Coronary artery (tissue), 2 donors: Measurements from ENCODE around the gene C2CD5.

ENCODE experiments used
- DNase-seq: peaks from one replicate; pipeline ENCODE4 v3.0.0-alpha.2; 2017; ENCODE audit warnings: low spot score
- H3K27ac ChIP-seq, 2 donors: fragments of 200-600 bp; sonication (generic); one replicate each; pipeline ENCODE4 v1.5.1; 2016 to 2019
- H3K4me3 ChIP-seq: fragments of 200-600 bp; sonication (generic); 2 replicates; pipeline ENCODE4 v1.5.1; 2016; ENCODE audit warnings: mild to moderate bottlenecking, moderate library complexity
- TF ChIP-seq, protein P1 (sequence below): fragments of 200-600 bp; sonication (generic); IDR thresholded peaks from one replicate; pipeline ENCODE4 v1.5.1; 2019; ENCODE audit warnings: antibody characterized with exemption

Gene C2CD5

DNA sequence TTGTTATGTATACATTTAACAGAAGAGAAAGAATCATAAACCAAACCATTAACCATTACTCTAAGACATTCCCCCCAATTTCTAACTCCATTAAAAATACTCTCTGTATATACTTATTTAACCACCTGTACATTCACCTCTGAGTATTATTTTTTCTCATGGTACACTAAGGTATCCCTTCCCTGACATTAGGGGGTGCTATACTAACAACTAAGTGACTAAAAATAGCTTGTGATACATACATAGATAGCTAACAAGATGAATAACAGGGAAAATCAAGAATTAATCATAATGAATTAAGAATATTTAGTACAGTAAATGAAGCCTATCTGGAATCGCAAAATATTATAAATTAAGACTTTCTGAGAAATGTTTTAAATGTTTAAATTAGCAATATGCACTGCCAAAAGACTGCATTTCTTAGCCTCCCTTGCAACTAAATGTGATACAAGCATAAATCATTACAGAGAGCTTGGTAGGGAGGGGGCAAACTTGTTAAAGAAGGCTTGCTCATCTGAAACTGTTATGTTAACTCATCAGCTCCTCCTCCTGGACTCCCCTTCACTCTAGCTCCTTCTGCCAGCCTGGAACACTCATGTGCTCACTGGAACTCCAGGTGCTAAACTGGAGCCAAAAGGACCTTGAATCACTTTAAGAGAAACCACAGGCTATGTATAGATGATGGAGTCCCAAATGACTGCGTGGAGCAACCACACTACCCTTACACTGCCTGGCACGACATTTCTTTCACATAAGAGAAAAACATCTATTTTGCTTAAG, 14.9 kb downstream of the C2CD5 start:
- TF ChIP-seq, protein P1, sequence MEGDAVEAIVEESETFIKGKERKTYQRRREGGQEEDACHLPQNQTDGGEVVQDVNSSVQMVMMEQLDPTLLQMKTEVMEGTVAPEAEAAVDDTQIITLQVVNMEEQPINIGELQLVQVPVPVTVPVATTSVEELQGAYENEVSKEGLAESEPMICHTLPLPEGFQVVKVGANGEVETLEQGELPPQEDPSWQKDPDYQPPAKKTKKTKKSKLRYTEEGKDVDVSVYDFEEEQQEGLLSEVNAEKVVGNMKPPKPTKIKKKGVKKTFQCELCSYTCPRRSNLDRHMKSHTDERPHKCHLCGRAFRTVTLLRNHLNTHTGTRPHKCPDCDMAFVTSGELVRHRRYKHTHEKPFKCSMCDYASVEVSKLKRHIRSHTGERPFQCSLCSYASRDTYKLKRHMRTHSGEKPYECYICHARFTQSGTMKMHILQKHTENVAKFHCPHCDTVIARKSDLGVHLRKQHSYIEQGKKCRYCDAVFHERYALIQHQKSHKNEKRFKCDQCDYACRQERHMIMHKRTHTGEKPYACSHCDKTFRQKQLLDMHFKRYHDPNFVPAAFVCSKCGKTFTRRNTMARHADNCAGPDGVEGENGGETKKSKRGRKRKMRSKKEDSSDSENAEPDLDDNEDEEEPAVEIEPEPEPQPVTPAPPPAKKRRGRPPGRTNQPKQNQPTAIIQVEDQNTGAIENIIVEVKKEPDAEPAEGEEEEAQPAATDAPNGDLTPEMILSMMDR, result no peak
- Histone ChIP-seq H3K4me3 (no peak overlapping the region), H3K27ac (no peak overlapping the region)
- DNase-seq, result no peak

DNA sequence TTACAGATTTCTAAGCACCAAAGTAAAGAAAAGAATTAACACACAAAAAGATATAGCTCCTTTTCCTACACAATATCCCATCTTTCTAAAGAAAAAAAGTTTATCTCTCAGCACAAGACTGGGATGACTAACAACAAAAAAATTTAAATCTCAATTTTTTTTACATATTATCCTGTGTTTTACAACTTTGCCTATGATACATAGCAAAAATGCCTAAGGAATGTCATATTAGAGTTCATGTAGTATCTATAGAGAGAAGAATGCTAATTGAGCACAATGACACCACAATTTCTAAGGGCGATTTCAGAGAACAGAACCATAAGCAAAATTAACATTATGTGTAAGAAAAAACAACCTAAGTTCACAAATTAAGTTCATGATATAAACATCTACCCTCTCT, 16.3 kb downstream of the C2CD5 start:
- H3K4me3 ChIP-seq, result no peak overlapping the region

DNA sequence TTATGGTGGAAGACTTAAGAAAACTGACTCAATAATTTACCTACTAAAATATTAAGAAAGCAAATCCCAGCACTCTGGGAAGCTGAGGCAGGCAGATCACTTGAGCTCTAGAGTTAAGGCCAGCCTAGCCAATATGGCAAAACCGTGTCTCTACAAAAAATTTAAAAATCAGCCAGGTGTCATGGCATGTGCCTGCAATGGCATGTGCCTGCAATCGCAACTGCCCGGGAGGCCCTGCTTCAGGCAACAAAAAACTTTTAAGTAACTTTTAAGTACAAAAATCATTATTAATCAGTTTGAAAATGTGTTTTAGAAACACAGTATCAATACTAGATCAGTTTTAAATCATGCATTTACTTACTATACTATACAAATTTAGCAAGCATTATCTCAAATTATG, 17.5 kb downstream of the C2CD5 start:
- H3K4me3 ChIP-seq, result no peak overlapping the region

More for the DNA sequence above, 16.3 kb downstream of the C2CD5 start:
- TF ChIP-seq, protein P1, result no peak
- H3K27ac ChIP-seq, result no peak overlapping the region
- DNase-seq, result no peak

GRCh38 chr12:22525426-22525825, 18.9 kb downstream of the C2CD5 start:
- TF ChIP-seq, protein P1, result no peak
- DNase-seq, result no peak
- Histone ChIP-seq H3K27ac (no peak overlapping the region), H3K4me3 (no peak overlapping the region)

More for the DNA sequence above, 17.5 kb downstream of the C2CD5 start:
- TF ChIP-seq, protein P1, result no peak
- DNase-seq, result no peak
- no peak overlapping the region for H3K27ac ChIP-seq

DNA sequence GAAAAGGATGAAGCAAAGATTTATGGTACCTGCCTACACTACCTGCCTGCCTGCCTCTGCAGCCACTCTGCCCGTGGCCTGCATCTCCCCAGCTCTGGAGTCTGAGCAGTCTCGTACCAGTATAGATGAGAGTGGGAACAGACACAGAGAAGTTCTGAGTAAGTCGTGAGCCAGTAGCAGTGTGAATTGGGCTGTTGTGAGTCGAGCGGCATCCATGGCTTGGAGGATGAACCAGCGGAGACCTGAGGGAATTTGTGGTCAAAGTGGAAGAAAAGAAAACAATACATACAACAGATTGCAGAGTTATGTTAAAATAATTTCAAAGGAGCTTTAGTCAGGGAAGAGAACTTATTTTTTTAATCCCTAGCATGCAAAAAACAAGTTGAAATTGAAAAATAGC, 25.3 kb downstream of the C2CD5 start:
- TF ChIP-seq, protein P1, result no peak
- DNase-seq, result no peak

DNA sequence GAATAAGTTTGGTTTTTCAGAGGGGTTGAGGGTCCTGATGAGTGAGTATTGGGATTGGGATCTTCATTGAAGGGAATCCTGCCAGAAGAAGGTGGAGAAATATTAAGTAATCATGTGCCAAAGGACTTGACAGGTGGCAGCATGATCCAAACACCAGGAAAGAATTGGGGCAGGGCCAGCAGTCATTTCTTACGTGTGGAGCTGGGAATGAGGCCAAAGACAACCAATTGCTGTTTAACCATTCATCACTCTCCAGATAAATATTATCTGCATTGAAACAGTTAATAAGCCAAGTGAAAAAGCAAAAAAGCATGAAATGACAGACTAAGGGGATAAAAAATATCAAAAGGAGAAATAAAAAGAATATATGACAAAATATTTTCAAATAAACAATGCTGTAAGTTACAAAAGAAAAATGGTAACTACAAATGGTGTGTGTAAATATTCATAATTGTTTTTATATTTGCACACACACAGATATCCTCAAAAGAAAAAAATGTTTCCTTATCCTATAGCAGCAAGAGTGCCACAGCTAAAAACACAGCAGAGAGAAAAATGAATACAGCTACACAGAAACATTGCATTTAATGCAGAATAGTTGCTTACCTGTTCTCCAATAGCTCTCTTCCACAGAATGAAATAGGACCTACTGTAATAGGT, 26.2 kb downstream of the C2CD5 start:
- Histone ChIP-seq H3K27ac (no peak overlapping the region), H3K4me3 (no peak overlapping the region)
- DNase-seq, result no peak
- TF ChIP-seq, protein P1, result no peak

More for the DNA sequence above, 25.3 kb downstream of the C2CD5 start:
- Histone ChIP-seq H3K27ac (no peak overlapping the region), H3K4me3 (no peak overlapping the region)

DNA sequence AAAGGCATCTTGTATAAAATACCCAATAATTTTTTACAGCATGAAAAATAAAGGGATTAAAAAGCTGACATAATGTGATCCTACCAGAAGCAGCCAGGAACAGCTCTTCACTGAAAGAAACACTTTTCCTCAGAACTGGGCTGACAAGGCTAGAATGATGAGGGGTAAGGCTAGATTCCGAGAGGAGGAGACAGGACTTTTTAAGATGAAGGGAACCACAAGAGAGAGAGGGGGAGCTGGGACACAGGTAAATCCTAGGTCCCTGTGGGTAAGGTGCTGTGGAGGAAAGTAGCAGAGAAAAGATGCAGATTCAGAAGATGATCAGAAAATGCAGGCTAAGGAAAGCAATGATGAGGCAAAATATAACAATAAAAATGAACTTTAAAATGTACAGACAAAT, 29.5 kb downstream of the C2CD5 start:
- H3K27ac ChIP-seq, result no peak overlapping the region
- no peak for DNase-seq
- TF ChIP-seq, protein P1, result no peak
- no peak overlapping the region for H3K4me3 ChIP-seq
